ENCODE measurements around the gene SPINT3.
A peak's percentile ranks its signal among the peaks of the same experiment; 100 is the strongest.

SPINT3 gene

GRCh38 chr20:45515147-45515913, at the start of gene SPINT3:
Gene SPINT3, minus strand, starts transcription at chr20:45515622. Its CDS starts 14 bp downstream, at chr20:45515608.
- no peak for DNase-seq

GRCh38 chr20:45564760-45565276, 49.4 kb upstream of the SPINT3 start:
- DNase-seq, result no peak

- no peak for DNase-seq
Measured at GRCh38 chr20:45555198-45555597, 39.8 kb upstream of the SPINT3 start.

GRCh38 chr20:45552456-45552855, 37.0 kb upstream of the SPINT3 start:
- DNase-seq, result no peak

GRCh38 chr20:45550765-45551164, 35.3 kb upstream of the SPINT3 start:
- no peak for DNase-seq

GRCh38 chr20:45548410-45548809, 33.0 kb upstream of the SPINT3 start:
- DNase-seq, result no peak

GRCh38 chr20:45547206-45547770, 31.9 kb upstream of the SPINT3 start, which contains the start of gene EPPIN:
Gene EPPIN, minus strand, starts transcription at chr20:45547401. Its CDS starts 44 bp downstream, at chr20:45547357.
- no peak for DNase-seq

GRCh38 chr20:45545754-45546453, 30.5 kb upstream of the SPINT3 start:
- DNase-seq, result peak; percentile 4

GRCh38 chr20:45545351-45545750, 29.9 kb upstream of the SPINT3 start:
- no peak for DNase-seq

- DNase-seq, result no peak
Measured at GRCh38 chr20:45539382-45539781, 24.0 kb upstream of the SPINT3 start, which contains the start of gene WFDC6. Gene WFDC6, minus strand, starts transcription at chr20:45539482. Its CDS starts 75 bp downstream, at chr20:45539407.

GRCh38 chr20:45538209-45538799, 22.9 kb upstream of the SPINT3 start:
- no peak for DNase-seq

GRCh38 chr20:45527294-45527693, 11.9 kb upstream of the SPINT3 start:
- no peak for DNase-seq

GRCh38 chr20:45523821-45524220, 8.4 kb upstream of the SPINT3 start:
- DNase-seq, result no peak

GRCh38 chr20:45518282-45518681, 2.9 kb upstream of the SPINT3 start:
- no peak for DNase-seq

GRCh38 chr20:45510242-45510862, 5.1 kb downstream of the SPINT3 start:
- no peak for DNase-seq

- DNase-seq, result no peak
Measured at GRCh38 chr20:45509091-45509490, 6.3 kb downstream of the SPINT3 start.

- DNase-seq, result no peak
Measured at GRCh38 chr20:45508068-45508886, 7.1 kb downstream of the SPINT3 start.

GRCh38 chr20:45507011-45507820, 8.2 kb downstream of the SPINT3 start:
- no peak for DNase-seq

- no peak for DNase-seq
Measured at GRCh38 chr20:45506398-45506797, 9.0 kb downstream of the SPINT3 start.

- DNase-seq, result no peak
Measured at GRCh38 chr20:45503403-45503802, 12.0 kb downstream of the SPINT3 start.

- DNase-seq, result no peak
Measured at GRCh38 chr20:45502561-45502960, 12.9 kb downstream of the SPINT3 start.

Data from MV-4-11 (cell line).